ENCODE results near the gene SAMSN1. TPM values are rescaled to one million over a fixed set of nuclear protein-coding genes. Genes with fewer than 3 reads are reported as not detected.

The SAMSN1 gene
- total RNA-seq, 2 experiments from 2014 or later: 2.8 TPM; not detected in 1

- Histone ChIP-seq H3K4me1 (ENCODE audit: insufficient read depth, low read length, poor library complexity, severe bottlenecking) (no peaks in the 10 kb centered on the region), H3K79me2 (ENCODE audit: insufficient read depth, low read depth, low read length) (no peaks in the 10 kb centered on the region), H3K4me2 (ENCODE audit: low read length) (no peak overlapping the region), H2AFZ (ENCODE audit: low read length) (no peak overlapping the region), H3K27ac (ENCODE audit: low read depth, low read length, poor library complexity, severe bottlenecking) (no peak overlapping the region), H3K36me3 (ENCODE audit: insufficient read depth, low read length) (no peaks in the 10 kb centered on the region), H3K9me3 (ENCODE audit: low read length) (no peaks in the 10 kb centered on the region), H3K9me2 (ENCODE audit: insufficient read depth, low read length) (no peaks in the 10 kb centered on the region), H3K4me3 (ENCODE audit: low read depth, low read length, poor library complexity, severe bottlenecking) (no peak overlapping the region), H4K20me1 (ENCODE audit: insufficient read depth, low read length) (no peaks in the 10 kb centered on the region)
- CTCF ChIA-PET (ENCODE audit: unreplicated experiment): no interaction called here
- BruUV-seq (replicated peaks): no TSS peak
- POLR2A ChIA-PET: interaction anchor here (0.6 kb wide), 1 partner anchor 81 kb away, joined by 7 read pairs; no protein-coding TSS in a partner anchor
- intact Hi-C loops (cut with micrococcal nuclease; ENCODE audit: unreplicated experiment): loop anchor here (10.0 kb wide), 1 partner anchor 1167 kb away; no protein-coding TSS in a partner anchor
- DNase-seq (ENCODE audit: low spot score): no peak
- no peak for TF ChIP-seq CTCF (conservative IDR thresholded peaks at IDR 0.05; ENCODE audit: low read length)
- no peak for TF ChIP-seq EZH2phosphoT487 (IDR thresholded peaks at IDR 0.05; ENCODE audit: borderline replicate concordance, low read depth, low read length)
These were observed 107.9 kb downstream of the SAMSN1 start for GRCh38 chr21:14438211-14438610.

GRCh38 chr21:14435423-14435822 is 110.7 kb downstream of the SAMSN1 start:
- Histone ChIP-seq H3K79me2 (ENCODE audit: insufficient read depth, low read depth, low read length) (no peaks in the 10 kb centered on the region), H3K27ac (ENCODE audit: low read depth, low read length, poor library complexity, severe bottlenecking) (no peak overlapping the region), H3K9me3 (ENCODE audit: low read length) (no peaks in the 10 kb centered on the region), H3K9me2 (ENCODE audit: insufficient read depth, low read length) (no peaks in the 10 kb centered on the region), H3K4me3 (ENCODE audit: low read depth, low read length, poor library complexity, severe bottlenecking) (no peak overlapping the region), H3K36me3 (ENCODE audit: insufficient read depth, low read length) (no peaks in the 10 kb centered on the region), H4K20me1 (ENCODE audit: insufficient read depth, low read length) (no peaks in the 10 kb centered on the region), H3K4me2 (ENCODE audit: low read length) (no peak overlapping the region), H2AFZ (ENCODE audit: low read length) (no peak overlapping the region), H3K4me1 (ENCODE audit: insufficient read depth, low read length, poor library complexity, severe bottlenecking) (no peaks in the 10 kb centered on the region)
- ChIA-PET POLR2A (no interaction called here), CTCF (ENCODE audit: unreplicated experiment) (no interaction called here)
- no TSS peak for BruUV-seq (replicated peaks)
- TF ChIP-seq EZH2phosphoT487 (IDR thresholded peaks at IDR 0.05; ENCODE audit: borderline replicate concordance, low read depth, low read length) (no peak), CTCF (conservative IDR thresholded peaks at IDR 0.05; ENCODE audit: low read length) (no peak)
- intact Hi-C loops (cut with micrococcal nuclease; ENCODE audit: unreplicated experiment): loop anchor here (10.0 kb wide), 1 partner anchor 1169 kb away; no protein-coding TSS in a partner anchor
- DNase-seq (ENCODE audit: low spot score): no peak

Other genes with a start within 250 kb of the SAMSN1 start
- 14.6 and 17.8 TPM in 2 replicates for gene HSPA13, start 163.2 kb downstream of the SAMSN1 start, total RNA-seq (2014; rRNA removed; shearing (Covaris generic))
- gene HSPA13, start 163.2 kb downstream of the SAMSN1 start, total RNA-seq (2022): 31.7 and 33.4 TPM in 2 replicates

All from OCI-LY7 (cell line).